ENCODE measurements around the gene BAIAP2. TPM values are rescaled to one million over a fixed set of nuclear protein-coding genes. Genes with fewer than 3 reads are reported as not detected.

The BAIAP2 gene
- polyA plus RNA-seq, 2 of the 4 experiments (the other 2 are of a cell fraction): 7.1 to 27.5 TPM

GRCh38 chr17:81137248-81137647 lies 102.3 kb downstream of the BAIAP2 start:
- Histone ChIP-seq H3K9me3 (no peaks in the 10 kb centered on the region), H3K4me2 (no peak overlapping the region), H3K27ac (no peak overlapping the region), H3K4me1 (peaks cover 1% of the 10 kb centered on the region; the same call in 1 of the 3 replicates), H3K4me3 (no peak overlapping the region)
- FAIRE-seq (no peak), ATAC-seq (no peak), DNase-seq (ENCODE audit: low read depth in 1 of 2, low spot score in 1 of 2) (no peak)
- WGBS (ENCODE audit: missing lambda C conversion rate): 76% methylated on average over 13 of the region's 13 CpGs
- ChIA-PET POLR2A (no interaction called here), CTCF (interaction anchor here (1.6 to 2.3 kb wide), 2 partner anchors 17 to 64 kb away, joined by 4 to 6 read pairs; no protein-coding TSS in a partner anchor)
- no peak for TF ChIP-seq ZC3H11A (IDR thresholded peaks at IDR 0.05)
- no peak for TF ChIP-seq ELK1 (IDR thresholded peaks at IDR 0.05; ENCODE audit: low read depth, low read length)

DNA sequence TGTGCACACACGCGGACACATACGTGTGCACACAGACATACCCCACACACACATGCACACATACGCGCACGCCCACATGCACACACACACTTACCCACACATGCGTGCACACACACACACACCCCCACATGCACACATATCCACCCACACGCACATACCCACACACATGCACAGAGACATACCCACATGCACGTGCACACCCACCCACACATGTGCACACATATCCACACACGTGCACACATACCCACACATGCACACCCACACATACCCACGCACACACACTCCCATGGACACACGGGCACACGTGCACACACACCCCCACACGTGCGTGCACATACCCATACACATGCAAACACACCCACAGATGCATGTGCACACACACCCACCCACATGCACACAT lies 103.1 kb downstream of the BAIAP2 start:
- TF ChIP-seq ESRRA (IDR thresholded peaks at IDR 0.05; ENCODE audit: borderline replicate concordance, low read length) (no peak), RCOR1 (IDR thresholded peaks at IDR 0.05; ENCODE audit: low read depth, low read length) (no peak), KDM5A (IDR thresholded peaks at IDR 0.05) (no peak)
- FAIRE-seq (no peak), ATAC-seq (no peak), DNase-seq (ENCODE audit: low read depth in 1 of 2, low spot score in 1 of 2) (no peak)
- no peak overlapping the region for H3K4me3 ChIP-seq
- H3K4me2 ChIP-seq: no peak overlapping the region
- POLR2A ChIA-PET: no interaction called here
- no peak overlapping the region for H3K27ac ChIP-seq
- peaks cover 9% of the 10 kb centered on the region for H3K4me1 ChIP-seq
- CTCF ChIA-PET: no interaction called here
- H3K9me3 ChIP-seq: no peaks in the 10 kb centered on the region
- 70% methylated on average over 15 of the region's 15 CpGs for WGBS (ENCODE audit: missing lambda C conversion rate)

- DNase-seq (ENCODE audit: low read depth in 1 of 2, low spot score in 1 of 2) (no peak), ATAC-seq (no peak), FAIRE-seq (no peak)
- H3K9me3 ChIP-seq: no peaks in the 10 kb centered on the region
- POLR2A ChIA-PET: no interaction called here
- no peak overlapping the region for H3K27ac ChIP-seq
- TF ChIP-seq USF2 (IDR thresholded peaks at IDR 0.05) (no peak), CBX8 (IDR thresholded peaks at IDR 0.05) (no peak), GATA3 (IDR thresholded peaks at IDR 0.05; ENCODE audit: borderline replicate concordance) (no peak), KDM1A (IDR thresholded peaks at IDR 0.05; ENCODE audit: low read depth) (no peak), HDAC2 (IDR thresholded peaks at IDR 0.05) (no peak), JUNB (IDR thresholded peaks at IDR 0.05) (no peak), POLR2A (IDR thresholded peaks at IDR 0.05; ENCODE audit: low read length) (no peak), MAX (IDR thresholded peaks at IDR 0.05) (no peak), RNF2 (IDR thresholded peaks at IDR 0.05; ENCODE audit: borderline replicate concordance, low read depth) (no peak), RAD21 (conservative IDR thresholded peaks at IDR 0.05 in 1 of 2, IDR thresholded peaks at IDR 0.05 in 1 of 2) (no peak), CTCF (IDR thresholded peaks at IDR 0.05) (no peak), MAFK (IDR thresholded peaks at IDR 0.05; ENCODE audit: partially characterized antibody) (no peak), POLR2AphosphoS2 (conservative IDR thresholded peaks at IDR 0.05; ENCODE audit: low read length) (no peak), HOXB5 (CRISPR knock-in tag; IDR thresholded peaks at IDR 0.05) (no peak), CHD2 (IDR thresholded peaks at IDR 0.05; ENCODE audit: low read length, partially characterized antibody) (no peak), HEYL (CRISPR knock-in tag; IDR thresholded peaks at IDR 0.05) (no peak), ZC3H11A (IDR thresholded peaks at IDR 0.05) (no peak)
- TF ChIP-seq, protein P1, sequence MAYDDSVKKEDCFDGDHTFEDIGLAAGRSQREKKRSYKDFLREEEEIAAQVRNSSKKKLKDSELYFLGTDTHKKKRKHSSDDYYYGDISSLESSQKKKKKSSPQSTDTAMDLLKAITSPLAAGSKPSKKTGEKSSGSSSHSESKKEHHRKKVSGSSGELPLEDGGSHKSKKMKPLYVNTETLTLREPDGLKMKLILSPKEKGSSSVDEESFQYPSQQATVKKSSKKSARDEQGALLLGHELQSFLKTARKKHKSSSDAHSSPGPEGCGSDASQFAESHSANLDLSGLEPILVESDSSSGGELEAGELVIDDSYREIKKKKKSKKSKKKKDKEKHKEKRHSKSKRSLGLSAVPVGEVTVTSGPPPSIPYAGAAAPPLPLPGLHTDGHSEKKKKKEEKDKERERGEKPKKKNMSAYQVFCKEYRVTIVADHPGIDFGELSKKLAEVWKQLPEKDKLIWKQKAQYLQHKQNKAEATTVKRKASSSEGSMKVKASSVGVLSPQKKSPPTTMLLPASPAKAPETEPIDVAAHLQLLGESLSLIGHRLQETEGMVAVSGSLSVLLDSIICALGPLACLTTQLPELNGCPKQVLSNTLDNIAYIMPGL (CRISPR knock-in tag; IDR thresholded peaks at IDR 0.05; ENCODE audit: borderline replicate concordance): no peak
- TF ChIP-seq, protein P2, sequence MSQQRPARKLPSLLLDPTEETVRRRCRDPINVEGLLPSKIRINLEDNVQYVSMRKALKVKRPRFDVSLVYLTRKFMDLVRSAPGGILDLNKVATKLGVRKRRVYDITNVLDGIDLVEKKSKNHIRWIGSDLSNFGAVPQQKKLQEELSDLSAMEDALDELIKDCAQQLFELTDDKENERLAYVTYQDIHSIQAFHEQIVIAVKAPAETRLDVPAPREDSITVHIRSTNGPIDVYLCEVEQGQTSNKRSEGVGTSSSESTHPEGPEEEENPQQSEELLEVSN (IDR thresholded peaks at IDR 0.05; ENCODE audit: borderline replicate concordance, low read depth): no peak
- H3K4me3 ChIP-seq: no peak overlapping the region
- H3K4me1 ChIP-seq: peaks cover 10% of the 10 kb centered on the region
- H3K4me2 ChIP-seq: no peak overlapping the region
- CTCF ChIA-PET: interaction anchor here (0.8 kb wide), 1 partner anchor 52 kb away, joined by 3 read pairs; no protein-coding TSS in a partner anchor
- 83% methylated on average over 25 of the region's 25 CpGs for WGBS (ENCODE audit: missing lambda C conversion rate)
Measured at GRCh38 chr17:81138500-81138899, 103.5 kb downstream of the BAIAP2 start.

Measured in A549 (cell line).